HG03469 (cell line): Measurements from ENCODE around the gene TBC1D10A.
A peak's percentile ranks its signal among the peaks of the same experiment; 100 is the strongest.
"Not testable (repeated sequence)": the region's sequence is repeated elsewhere in the genome, so short reads cannot be mapped to it uniquely, and the experiment has no call there.

Experiments
- ATAC-seq: cut with Tn5 transposase; IDR thresholded peaks from one replicate; pipeline ENCODE4 v1.9.1; 2021; ENCODE audit warnings: mild to moderate bottlenecking, moderate library complexity, moderate number of reproducible peaks; ENCODE audit not compliant: unreplicated experiment

Gene TBC1D10A

GRCh38 chr22:30347255-30347892 is 20.6 kb upstream of the TBC1D10A start:
- no peak for ATAC-seq

- no peak for ATAC-seq
Measured at GRCh38 chr22:30344447-30345200, 17.9 kb upstream of the TBC1D10A start.

GRCh38 chr22:30340911-30341685 is 14.4 kb upstream of the TBC1D10A start:
- no peak for ATAC-seq

- ATAC-seq: no peak
Measured at GRCh38 chr22:30338802-30339201, 12.1 kb upstream of the TBC1D10A start.

GRCh38 chr22:30338341-30338740 is 11.6 kb upstream of the TBC1D10A start:
- not testable (repeated sequence) for ATAC-seq

- ATAC-seq: no peak
Measured at GRCh38 chr22:30337461-30337778, 10.7 kb upstream of the TBC1D10A start.

GRCh38 chr22:30336752-30337460 is 10.2 kb upstream of the TBC1D10A start:
- no peak for ATAC-seq

GRCh38 chr22:30335236-30335635 is 8.5 kb upstream of the TBC1D10A start:
- no peak for ATAC-seq

- ATAC-seq: no peak
Measured at GRCh38 chr22:30334646-30335045, 7.9 kb upstream of the TBC1D10A start.

GRCh38 chr22:30333707-30334087 is 7.0 kb upstream of the TBC1D10A start:
- ATAC-seq: no peak

- ATAC-seq: no peak
Measured at GRCh38 chr22:30332994-30333706, 6.4 kb upstream of the TBC1D10A start.

GRCh38 chr22:30332551-30332950 is 5.8 kb upstream of the TBC1D10A start:
- ATAC-seq: no peak

GRCh38 chr22:30328466-30329049 is 1.8 kb upstream of the TBC1D10A start:
- ATAC-seq: no peak

GRCh38 chr22:30327864-30328345 is 1.2 kb upstream of the TBC1D10A start:
- no peak for ATAC-seq

- peak; percentile 16 for ATAC-seq
Measured at GRCh38 chr22:30326255-30326705, 461 bp downstream of the TBC1D10A start.

GRCh38 chr22:30325724-30326254 is 952 bp downstream of the TBC1D10A start:
- no peak for ATAC-seq

- no peak for ATAC-seq
Measured at GRCh38 chr22:30325065-30325720, 1.5 kb downstream of the TBC1D10A start.

- no peak for ATAC-seq
Measured at GRCh38 chr22:30324014-30324730, 2.6 kb downstream of the TBC1D10A start.

- ATAC-seq: no peak
Measured at GRCh38 chr22:30323246-30323645, 3.5 kb downstream of the TBC1D10A start.
